GM18505 (cell line): Measurements from ENCODE around the gene SYCE3.

Experiments used
- ATAC-seq: cut with Tn5 transposase; IDR thresholded peaks from one replicate; pipeline ENCODE4 v1.9.1; 2021; ENCODE audit not compliant: unreplicated experiment
- POLR2A ChIP-seq: IDR thresholded peaks from 4 replicates; pipeline ENCODE4 v1.6.1; 2011; ENCODE audit warnings: borderline replicate concordance; ENCODE audit not compliant: insufficient read depth, insufficient read length; ENCODE audit errors: extremely low read depth

Gene SYCE3

DNA sequence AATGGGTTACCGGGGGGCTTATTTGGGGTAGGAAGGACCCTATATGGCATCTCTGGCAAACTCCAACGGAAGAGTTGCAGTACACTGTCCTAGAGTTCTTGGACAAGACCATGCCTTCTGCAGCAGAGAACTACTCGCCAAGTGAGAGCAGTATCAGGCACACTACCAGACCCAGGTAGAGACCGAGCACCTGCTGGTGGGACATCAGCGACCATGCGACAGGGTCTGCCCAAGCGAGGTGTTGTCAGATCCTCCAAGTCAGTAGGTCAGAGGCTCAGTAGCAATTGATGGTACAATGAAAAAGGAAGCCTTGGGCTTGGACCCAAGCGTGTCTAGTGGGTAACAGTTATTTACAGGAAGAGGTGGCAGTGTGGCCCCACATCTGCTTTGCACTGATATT lies 23.1 kb upstream of the SYCE3 start:
- no peak for ATAC-seq
- TF ChIP-seq POLR2A = no peak

DNA sequence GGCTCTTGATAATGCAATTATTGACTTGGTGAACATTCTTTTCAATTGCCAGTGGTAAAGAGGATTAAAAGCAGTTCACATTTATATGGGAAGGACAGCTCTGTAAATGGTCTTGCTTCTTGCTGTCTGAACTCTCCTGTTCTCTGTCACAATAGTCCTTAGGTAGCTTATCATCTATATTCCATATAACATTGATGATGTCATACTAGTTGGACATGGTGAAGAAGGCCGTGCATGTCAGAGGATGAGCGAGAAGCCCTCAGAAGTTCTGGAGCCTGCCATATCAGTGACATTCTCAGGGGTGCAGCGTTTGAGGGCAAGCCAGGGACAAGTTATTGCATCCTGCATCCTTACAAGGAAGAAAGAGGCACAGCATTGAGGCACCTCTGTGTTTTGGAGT lies 22.5 kb upstream of the SYCE3 start:
- ATAC-seq = no peak

DNA sequence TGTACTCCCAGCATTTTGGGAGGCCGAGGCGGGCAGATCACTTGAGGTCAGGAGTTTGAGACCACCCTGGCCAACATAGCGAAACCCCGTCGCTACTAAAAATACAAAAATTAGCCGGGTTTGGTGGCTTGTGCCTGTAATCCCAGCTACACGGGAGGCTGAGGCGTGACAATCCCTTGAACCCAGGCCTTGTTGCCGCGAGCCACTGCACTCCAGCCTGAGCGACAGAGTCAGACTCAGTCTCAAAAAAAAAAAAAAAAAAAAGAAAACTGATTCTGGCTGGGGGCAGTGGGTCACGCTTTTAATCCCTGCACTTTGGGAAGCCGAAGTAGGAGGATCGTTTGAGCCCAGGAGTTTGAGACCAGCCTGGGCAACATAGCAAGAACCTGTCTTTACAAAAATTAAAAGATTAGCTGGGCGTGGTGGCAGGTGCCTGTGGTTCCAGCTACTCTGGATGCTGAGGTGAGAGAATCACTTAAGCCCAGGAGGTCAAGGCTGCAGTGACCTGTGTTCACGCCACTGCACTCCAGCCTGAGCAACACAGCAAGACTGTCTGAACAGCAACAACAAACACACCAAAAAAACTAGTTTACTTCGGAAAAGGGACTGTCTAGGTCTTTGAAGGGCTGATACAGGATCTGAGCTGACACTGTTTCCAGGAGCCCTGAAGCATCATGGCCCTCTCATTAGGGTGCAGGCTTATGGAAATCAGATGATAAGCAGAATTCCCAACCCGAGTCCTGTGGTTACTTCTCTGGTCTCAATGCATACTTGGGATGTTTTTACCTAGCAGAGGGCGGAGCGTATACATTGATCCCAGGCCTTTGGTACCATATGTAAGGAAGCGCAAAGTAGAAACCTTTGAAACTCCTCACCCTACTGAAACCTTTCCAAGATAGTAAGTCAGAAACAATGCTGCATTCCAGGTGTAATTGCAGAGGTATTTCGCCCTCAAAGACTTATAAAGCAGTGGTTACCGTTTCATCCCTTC lies 21.7 kb upstream of the SYCE3 start:
- no peak for TF ChIP-seq POLR2A
- no peak for ATAC-seq

More for the DNA sequence above, 22.5 kb upstream of the SYCE3 start:
- no peak for TF ChIP-seq POLR2A

DNA sequence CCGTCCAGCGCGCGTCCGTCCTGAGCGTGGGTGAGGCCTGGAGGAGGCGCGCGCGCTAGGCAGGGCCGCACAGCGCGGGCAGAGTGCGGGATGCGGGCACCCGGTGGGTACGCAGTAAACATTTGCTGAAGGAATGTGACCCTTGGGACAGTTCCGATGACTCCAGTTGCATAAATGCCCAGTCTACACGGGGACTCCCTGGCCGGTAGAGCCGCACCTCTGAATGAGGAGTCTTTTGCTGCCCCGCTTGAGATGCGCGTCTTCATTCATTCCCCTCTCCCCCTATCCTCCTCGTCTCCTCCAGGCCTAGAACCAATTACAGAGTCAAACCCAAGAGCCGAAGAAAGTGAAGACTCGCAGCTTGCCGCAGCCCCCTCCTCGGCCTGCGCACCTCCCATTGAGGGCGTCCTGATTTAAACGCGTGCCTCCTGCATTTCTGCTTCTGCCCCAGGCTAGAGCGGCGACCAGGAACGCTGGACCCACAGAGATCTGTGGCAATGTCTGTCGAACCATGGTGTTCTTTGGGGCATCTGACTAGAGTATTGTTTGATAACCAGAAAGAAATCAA lies 20.7 kb upstream of the SYCE3 start:
- peak; percentile 30 for ATAC-seq
- TF ChIP-seq POLR2A = no peak

DNA sequence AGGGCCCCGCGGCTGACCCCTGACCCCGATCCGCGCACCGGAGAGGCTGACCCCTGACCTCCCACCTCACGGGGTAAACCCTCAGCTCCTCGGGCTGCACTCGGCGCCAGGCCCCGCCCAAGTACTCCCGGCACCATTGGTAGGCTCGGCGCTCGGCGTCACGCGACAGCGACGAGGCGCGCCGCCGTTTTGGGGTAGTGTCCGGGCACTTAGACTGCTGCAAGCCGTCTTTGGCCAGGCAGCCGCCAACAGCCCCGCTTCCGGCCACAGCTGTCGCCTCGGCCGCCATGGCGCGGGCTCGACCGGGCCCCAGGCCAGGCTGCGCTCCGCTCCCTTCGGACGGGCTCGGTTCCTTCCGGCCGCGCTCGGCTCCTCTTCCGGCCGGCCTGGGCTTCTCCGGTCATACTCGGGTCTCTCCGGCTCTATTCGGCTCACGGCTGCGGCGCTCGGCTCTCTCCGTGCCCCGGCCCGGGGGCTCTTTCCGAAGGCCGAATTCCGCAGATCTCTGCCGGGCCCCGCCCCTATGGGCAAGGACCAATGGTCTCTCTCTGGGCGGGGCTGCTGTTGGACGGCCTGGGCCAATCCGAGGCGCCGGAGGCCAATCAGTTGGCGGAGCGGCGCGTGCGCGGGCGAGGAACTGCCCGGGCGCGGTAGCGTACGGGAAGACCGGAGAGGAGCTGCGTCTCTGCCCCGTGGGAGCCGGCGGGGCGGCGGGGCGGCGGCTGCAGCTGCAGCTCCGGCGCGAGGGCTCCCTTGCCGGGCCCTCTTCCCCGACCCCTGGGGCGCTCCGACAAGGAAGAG lies 20.0 kb upstream of the SYCE3 start, which contains the start of gene CHKB:
CHKB (minus strand) TSS at position 357 of the 801 bp plus-strand sequence; CDS start at position 289, 68 bp downstream.
- peak; percentile 89 for ATAC-seq
- peak; percentile 86 for TF ChIP-seq POLR2A

DNA sequence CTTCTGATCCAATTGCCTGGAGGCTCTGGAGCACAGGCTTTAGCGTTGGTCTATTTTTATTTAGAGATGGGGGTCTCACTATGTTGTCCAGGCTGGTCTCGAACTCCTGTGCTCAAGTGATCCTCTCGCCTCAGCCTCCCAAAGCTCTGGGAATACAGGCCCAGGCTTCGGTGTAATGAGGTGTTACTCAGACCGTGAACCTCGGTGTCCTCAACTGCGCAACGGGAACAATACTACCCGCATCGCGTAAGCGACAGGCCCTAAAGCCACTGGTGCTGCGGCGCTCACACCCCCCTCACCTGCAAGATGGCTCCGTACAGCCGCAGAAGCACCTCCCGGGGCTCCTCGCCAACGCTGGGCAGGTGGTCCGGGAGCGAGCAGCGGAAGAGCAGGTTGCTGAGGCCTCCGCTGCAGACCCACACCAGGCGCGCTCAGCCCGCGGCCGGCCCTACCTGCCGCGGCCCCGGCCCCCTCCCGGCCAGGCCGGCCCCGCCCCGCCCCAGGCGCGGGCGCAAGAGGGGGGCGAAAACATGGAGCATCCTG lies 19.3 kb upstream of the SYCE3 start:
- peak; percentile 9 for ATAC-seq
- TF ChIP-seq POLR2A = no peak

DNA sequence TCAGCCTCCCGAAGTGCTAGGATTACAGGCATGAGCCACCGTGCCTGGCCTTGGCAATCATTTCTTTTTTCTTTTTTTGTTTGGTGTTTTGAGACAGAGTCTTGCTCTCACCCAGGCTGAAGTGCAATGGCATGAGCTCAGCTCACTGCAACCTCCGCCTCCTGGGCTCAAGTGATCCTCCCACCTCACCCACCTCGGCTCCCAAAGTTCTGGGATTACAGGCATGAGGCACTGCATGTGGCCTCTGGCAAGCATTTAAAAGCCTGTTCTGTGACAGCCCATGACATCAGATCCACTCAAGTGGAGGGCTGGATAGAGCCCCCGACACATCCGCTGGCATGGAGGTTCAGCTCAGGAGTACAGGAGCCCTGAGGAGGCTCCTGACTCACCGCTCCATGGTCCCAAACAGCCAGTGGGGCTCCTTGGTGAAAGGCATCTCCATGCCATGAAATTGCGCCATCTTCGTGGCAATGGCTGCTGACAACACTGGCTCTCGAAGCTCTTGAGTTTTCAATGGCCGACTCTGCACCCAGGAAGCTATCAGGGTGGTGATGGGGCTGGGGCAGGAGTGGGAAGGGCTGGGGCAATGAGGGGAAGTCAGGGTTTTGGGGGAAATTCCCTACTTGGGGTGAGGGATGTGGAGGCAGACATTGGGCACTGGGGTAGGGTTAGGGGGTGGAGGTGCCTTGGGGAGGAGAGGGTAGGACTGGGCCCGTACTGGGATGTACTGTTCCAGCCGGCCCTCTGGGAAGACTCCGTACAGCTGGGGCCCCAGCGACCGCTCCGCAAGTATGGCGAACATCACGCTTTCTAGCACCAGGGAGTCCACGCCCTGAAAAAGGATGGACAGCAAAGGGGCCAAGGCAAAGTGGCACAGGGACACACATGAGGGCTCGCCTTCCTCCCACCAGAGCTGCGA lies 18.6 kb upstream of the SYCE3 start:
- no peak for ATAC-seq
- TF ChIP-seq POLR2A = no peak

DNA sequence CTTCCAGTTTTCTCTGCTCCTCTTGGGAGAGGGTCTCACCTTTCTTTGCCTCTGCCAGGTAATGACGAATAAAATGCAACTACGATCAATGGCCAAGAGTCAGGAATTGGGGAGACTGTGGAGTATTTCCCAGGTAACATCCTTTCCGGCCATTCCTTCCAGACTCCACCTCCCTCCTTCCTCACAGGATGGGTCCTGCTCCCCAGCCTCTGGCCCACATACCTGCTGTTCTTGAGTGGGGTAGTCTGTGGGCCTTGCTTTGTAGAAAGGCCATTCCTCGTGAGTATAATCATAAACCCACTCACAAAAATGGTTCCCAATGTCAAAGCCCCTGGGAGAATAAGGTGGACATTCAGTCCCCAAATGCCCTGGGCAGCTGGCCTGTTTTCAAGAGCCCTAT lies 17.0 kb upstream of the SYCE3 start:
- ATAC-seq = no peak
- TF ChIP-seq POLR2A = no peak

DNA sequence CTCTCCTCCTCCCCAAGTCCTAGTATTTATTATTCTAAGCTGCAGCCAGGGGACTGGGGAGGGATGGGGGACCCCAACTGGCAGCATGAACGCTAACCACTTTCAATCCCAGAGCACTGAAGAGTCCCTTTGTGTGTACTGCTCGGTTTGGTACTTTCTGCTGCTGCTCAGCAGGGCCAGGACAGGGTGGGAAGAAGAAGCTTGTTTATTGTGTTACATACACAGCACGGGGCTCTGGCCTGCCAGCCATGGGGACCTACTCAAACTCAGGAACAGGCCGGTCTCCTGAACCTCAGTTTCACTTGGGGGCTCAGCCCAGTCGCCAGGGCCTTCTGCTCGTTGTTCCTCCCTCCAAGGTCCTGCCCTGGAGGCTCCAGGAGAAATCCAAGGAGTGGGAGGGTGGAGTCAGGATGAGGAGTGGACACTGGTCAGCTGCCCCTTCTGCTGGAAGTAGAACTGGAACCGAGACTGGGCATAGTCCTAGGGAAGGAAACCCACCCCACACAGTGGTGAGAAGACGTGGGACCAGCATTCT lies 16.1 kb upstream of the SYCE3 start:
- no peak for ATAC-seq
- no peak for TF ChIP-seq POLR2A

DNA sequence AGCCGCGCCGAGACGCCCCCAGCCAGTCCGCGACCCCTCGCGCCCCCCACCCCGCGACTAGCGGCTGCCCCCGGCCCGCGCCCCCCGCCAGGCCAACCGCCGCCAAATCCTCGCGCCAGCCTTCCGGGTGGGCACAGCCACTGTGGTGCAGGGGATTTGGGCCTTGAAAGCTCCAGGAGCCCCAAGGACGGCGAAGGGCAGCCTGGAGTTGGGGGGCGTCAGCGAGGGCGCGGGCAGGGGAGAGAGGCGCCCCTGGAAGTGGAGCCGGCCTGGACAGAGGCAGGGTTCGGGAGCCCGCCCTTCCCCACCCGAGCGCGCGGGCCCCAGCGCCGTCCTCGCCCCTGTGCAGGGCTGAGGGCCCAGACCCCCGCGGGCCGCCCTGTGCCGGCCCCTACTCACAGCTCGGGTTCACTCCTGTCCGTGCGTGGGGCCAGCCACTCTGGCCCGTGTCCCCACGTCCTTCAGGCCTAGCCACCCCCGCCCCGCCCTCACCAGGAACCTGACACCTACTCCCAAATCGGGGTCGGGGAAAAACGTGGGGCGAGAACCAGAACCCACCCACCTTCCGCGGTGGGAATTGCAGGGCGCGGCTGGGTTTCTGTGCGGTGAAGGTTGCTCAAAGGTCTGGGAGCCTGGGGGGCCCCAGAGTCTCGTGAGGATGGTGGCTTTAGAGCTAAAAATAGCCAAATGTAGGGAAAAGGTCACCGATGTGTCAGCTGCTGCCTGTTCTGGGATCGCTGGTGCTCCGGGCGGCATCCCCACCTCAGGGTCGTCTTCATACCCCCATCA lies 15.5 kb upstream of the SYCE3 start, which contains the start of gene CPT1B:
CPT1B (minus strand) TSS at position 441 of the 789 bp plus-strand sequence. CDS start 512 bp downstream, outside the sequence.
- ATAC-seq = no peak
- no peak for TF ChIP-seq POLR2A

DNA sequence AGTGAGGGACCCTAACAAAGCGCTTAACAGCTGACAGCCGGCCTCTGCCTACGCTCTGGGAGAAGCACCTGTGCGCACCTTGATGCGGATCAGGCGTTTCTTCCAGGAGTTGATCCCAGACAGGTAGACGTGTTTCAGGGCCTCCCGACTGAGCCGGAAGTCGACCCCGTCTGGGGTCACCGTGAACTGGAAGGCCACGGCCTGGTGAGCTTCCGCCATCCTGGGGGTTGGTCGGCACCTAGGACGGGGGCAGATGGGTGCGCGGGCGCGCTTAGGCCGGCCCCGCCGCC lies 14.9 kb upstream of the SYCE3 start:
- TF ChIP-seq POLR2A = no peak
- ATAC-seq = no peak
